GM12878 (cell line): Measurements from ENCODE around the gene WASF2. TPM values are rescaled to one million over a fixed set of nuclear protein-coding genes. Genes with fewer than 3 reads are reported as not detected.

Experiments
- ATF7 ChIP-seq: fragments of 450-650 bp; IDR thresholded peaks from 2 replicates; pipeline ENCODE4 v1.6.1; 2016; ENCODE audit warnings: low read depth, mild to moderate bottlenecking
- DPF2 ChIP-seq: fragments of 450-650 bp; IDR thresholded peaks from 2 replicates; pipeline ENCODE4 v1.6.1; 2017; ENCODE audit warnings: mild to moderate bottlenecking
- JUND ChIP-seq: IDR thresholded peaks from 2 replicates; pipeline ENCODE4 v1.6.1; 2012; ENCODE audit warnings: low read depth, mild to moderate bottlenecking, low read length, improper control_type of control experiment, moderate library complexity
- MTA3 ChIP-seq: IDR thresholded peaks from 2 replicates; pipeline ENCODE4 v1.6.1; 2012; ENCODE audit warnings: low read length, inconsistent platforms, borderline replicate concordance
- SMARCA5 ChIP-seq: fragments of 450-650 bp; IDR thresholded peaks from 2 replicates; pipeline ENCODE4 v1.6.1; 2017; ENCODE audit warnings: mild to moderate bottlenecking
- SP1 ChIP-seq: IDR thresholded peaks from one replicate; pipeline ENCODE4 v1.6.1; 2011; ENCODE audit warnings: low read depth, low read length
- SRF ChIP-seq, 2 experiments: IDR thresholded peaks; 2 replicates each; pipeline ENCODE4 v1.6.1; 2011; ENCODE audit warnings: low read depth in 2 of 2, low read length in 2 of 2, mild to moderate bottlenecking in 1 of 2, moderate library complexity in 1 of 2
- STAT3 ChIP-seq: IDR thresholded peaks from 2 replicates; pipeline ENCODE4 v1.6.1; 2011; ENCODE audit warnings: low read depth, low read length, improper control_type of control experiment
- SUZ12 ChIP-seq: fragments of 200-600 bp; sonication (generic); IDR thresholded peaks from one replicate; pipeline ENCODE4 v1.6.1; 2018; ENCODE audit warnings: antibody characterized with exemption, mild to moderate bottlenecking; ENCODE audit not compliant: unreplicated experiment
- TARDBP ChIP-seq: IDR thresholded peaks from 2 replicates; pipeline ENCODE4 v1.6.1; 2016; ENCODE audit warnings: borderline replicate concordance
- ZNF217 ChIP-seq: fragments of 450-650 bp; IDR thresholded peaks from 2 replicates; pipeline ENCODE4 v1.6.1; 2017; ENCODE audit warnings: antibody characterized with exemption, mild to moderate bottlenecking
- ZNF274 ChIP-seq: IDR thresholded peaks from one replicate; pipeline ENCODE4 v1.8.0; 2011; ENCODE audit not compliant: insufficient read length, insufficient read depth
- polyA plus RNA-seq, 11 experiments: library from polyadenylated mRNA; depleted of rRNA in 4 of 11; unstranded in 6 of 11; stranded (reverse) in 5 of 11; fragments of >200 nt; fragmentation: Nextera tagmentation in 4 of 11; fragmentation: Illumina TruSeq in 1 of 11; extraction: Ambion mirVana in 4 of 11; extraction: Trizol in 1 of 11; gene quantifications; 1 replicate in 1 of 11; 2 replicates in 10 of 11; pipeline versions ENCODE4 v1.2.1 to v1.2.3, GENCODE V29; 2011 to 2016; ENCODE audit warnings: inconsistent platforms in 2 of 11, missing spikeins in 2 of 11, low read depth in 1 of 11
- total RNA-seq, 4 experiments: library from RNA; depleted of rRNA in 3 of 4; stranded (reverse); fragments of >200 nt in 3 of 4; fragmentation: Illumina TruSeq in 1 of 4; extraction: Trizol in 1 of 4; gene quantifications; 2 replicates each; pipeline versions ENCODE4 v1.2.1 to v1.2.3, GENCODE V29; 2013 to 2021
- TF ChIP-seq, protein P1 (sequence below): fragments of 450-650 bp; formaldehyde crosslinking; IDR thresholded peaks from 2 replicates; pipeline ENCODE4 v1.4.0; 2020; ENCODE audit warnings: mild to moderate bottlenecking, moderate library complexity
- TF ChIP-seq, protein P2 (sequence below): fragments of 450-650 bp; formaldehyde crosslinking; IDR thresholded peaks from 2 replicates; pipeline ENCODE4 v1.4.0; 2022; ENCODE audit warnings: mild to moderate bottlenecking, moderate library complexity

WASF2 gene
- total and polyA plus RNA-seq, 10 of the 15 experiments (the other 5 are each of a cell fraction or from before 2014, with no cell fraction given): 7.0 to 111 (median 37.1) TPM

DNA sequence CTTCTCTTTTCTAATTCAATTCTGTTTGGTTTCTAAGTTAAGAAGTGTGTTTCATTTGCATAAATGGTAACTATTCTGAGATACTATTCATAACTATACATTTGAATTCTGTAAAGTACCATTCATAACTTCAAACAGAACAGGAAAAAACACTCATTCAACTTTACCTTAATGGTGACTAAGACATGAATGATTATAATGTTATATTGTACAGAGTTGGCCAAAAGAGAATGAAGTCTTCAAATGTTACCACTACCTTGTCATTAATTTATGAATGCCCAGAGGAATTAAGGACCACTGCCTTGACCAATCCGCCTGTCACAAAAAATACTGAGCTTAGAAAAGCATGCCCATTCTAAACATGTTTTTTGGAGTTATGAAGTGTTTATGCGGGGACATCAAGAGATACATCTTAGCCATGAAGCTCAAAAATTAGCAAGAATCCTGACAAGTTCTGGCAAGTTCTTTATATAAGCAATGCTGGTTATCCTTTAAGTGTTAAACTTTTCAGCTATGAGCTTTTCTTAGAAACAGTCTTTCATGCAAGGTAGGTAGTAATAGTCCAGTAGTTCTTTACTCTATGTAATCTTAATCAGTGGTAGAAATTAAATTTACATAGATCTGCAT lies 7.9 kb downstream of the WASF2 start (continued):
- TF ChIP-seq SUZ12 (no peak), MTA3 (no peak), ZNF217 (peak; percentile 61; the same call in 1 of the 2 replicates), ATF7 (no peak), STAT3 (no peak), SRF (IDR thresholded peaks at IDR 0.05; ENCODE audit: low read depth in 2 of 2, low read length in 2 of 2) (no peak), SP1 (no peak), TARDBP (no peak), SMARCA5 (no peak), ZNF274 (no peak), JUND (no peak), DPF2 (no peak)
- TF ChIP-seq, protein P1, sequence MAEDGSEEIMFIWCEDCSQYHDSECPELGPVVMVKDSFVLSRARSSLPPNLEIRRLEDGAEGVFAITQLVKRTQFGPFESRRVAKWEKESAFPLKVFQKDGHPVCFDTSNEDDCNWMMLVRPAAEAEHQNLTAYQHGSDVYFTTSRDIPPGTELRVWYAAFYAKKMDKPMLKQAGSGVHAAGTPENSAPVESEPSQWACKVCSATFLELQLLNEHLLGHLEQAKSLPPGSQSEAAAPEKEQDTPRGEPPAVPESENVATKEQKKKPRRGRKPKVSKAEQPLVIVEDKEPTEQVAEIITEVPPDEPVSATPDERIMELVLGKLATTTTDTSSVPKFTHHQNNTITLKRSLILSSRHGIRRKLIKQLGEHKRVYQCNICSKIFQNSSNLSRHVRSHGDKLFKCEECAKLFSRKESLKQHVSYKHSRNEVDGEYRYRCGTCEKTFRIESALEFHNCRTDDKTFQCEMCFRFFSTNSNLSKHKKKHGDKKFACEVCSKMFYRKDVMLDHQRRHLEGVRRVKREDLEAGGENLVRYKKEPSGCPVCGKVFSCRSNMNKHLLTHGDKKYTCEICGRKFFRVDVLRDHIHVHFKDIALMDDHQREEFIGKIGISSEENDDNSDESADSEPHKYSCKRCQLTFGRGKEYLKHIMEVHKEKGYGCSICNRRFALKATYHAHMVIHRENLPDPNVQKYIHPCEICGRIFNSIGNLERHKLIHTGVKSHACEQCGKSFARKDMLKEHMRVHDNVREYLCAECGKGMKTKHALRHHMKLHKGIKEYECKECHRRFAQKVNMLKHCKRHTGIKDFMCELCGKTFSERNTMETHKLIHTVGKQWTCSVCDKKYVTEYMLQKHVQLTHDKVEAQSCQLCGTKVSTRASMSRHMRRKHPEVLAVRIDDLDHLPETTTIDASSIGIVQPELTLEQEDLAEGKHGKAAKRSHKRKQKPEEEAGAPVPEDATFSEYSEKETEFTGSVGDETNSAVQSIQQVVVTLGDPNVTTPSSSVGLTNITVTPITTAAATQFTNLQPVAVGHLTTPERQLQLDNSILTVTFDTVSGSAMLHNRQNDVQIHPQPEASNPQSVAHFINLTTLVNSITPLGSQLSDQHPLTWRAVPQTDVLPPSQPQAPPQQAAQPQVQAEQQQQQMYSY: no peak
- TF ChIP-seq, protein P2, sequence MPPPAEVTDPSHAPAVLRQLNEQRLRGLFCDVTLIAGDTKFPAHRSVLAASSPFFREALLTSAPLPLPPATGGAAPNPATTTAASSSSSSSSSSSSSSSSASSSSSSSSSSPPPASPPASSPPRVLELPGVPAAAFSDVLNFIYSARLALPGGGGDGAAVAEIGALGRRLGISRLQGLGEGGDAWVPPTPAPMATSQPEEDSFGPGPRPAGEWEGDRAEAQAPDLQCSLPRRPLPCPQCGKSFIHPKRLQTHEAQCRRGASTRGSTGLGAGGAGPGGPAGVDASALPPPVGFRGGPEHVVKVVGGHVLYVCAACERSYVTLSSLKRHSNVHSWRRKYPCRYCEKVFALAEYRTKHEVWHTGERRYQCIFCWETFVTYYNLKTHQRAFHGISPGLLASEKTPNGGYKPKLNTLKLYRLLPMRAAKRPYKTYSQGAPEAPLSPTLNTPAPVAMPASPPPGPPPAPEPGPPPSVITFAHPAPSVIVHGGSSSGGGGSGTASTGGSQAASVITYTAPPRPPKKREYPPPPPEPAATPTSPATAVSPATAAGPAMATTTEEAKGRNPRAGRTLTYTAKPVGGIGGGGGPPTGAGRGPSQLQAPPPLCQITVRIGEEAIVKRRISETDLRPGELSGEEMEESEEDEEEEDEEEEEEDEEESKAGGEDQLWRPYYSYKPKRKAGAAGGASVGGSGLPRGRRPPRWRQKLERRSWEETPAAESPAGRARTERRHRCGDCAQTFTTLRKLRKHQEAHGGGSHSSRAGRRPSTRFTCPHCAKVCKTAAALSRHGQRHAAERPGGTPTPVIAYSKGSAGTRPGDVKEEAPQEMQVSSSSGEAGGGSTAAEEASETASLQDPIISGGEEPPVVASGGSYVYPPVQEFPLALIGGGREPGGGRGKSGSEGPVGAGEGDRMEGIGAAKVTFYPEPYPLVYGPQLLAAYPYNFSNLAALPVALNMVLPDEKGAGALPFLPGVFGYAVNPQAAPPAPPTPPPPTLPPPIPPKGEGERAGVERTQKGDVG: no peak
